ENCODE measurements around the gene DLG2.

Gene DLG2

GRCh38 chr11:83881428-83881827 lies 1745.7 kb downstream of the DLG2 start:
- no peak for TF ChIP-seq CREB1 (IDR thresholded peaks at IDR 0.05; ENCODE audit: low read depth)
- no peak for TF ChIP-seq FOXM1 (IDR thresholded peaks at IDR 0.05; ENCODE audit: borderline replicate concordance, low read depth)
- TF ChIP-seq EGR1 (IDR thresholded peaks at IDR 0.05), result no peak
- TF ChIP-seq MAX (IDR thresholded peaks at IDR 0.05), result no peak
- no peak for TF ChIP-seq YY1 (IDR thresholded peaks at IDR 0.05; ENCODE audit: low read depth)
- no peak for TF ChIP-seq CEBPB (IDR thresholded peaks at IDR 0.05)
- no peak for TF ChIP-seq NFIC (IDR thresholded peaks at IDR 0.05)
- no peak for TF ChIP-seq ZBTB7A (IDR thresholded peaks at IDR 0.05; ENCODE audit: low read depth)
- TF ChIP-seq USF1 (IDR thresholded peaks at IDR 0.05), result no peak
- TF ChIP-seq TEAD4 (IDR thresholded peaks at IDR 0.05), result no peak
- no peak for TF ChIP-seq REST (IDR thresholded peaks at IDR 0.05; ENCODE audit: low read depth)
- TF ChIP-seq TCF12 (IDR thresholded peaks at IDR 0.05; ENCODE audit: low read depth), result no peak
- TF ChIP-seq EP300 (IDR thresholded peaks at IDR 0.05; ENCODE audit: borderline replicate concordance), result no peak
- no peak for TF ChIP-seq TAF1 (IDR thresholded peaks at IDR 0.05; ENCODE audit: low read depth)
- no peak for TF ChIP-seq RAD21 (IDR thresholded peaks at IDR 0.05; ENCODE audit: low read depth)

- TF ChIP-seq EP300 (IDR thresholded peaks at IDR 0.05; ENCODE audit: borderline replicate concordance) (no peak), NFIC (IDR thresholded peaks at IDR 0.05) (no peak), CREB1 (IDR thresholded peaks at IDR 0.05; ENCODE audit: low read depth) (no peak), YY1 (IDR thresholded peaks at IDR 0.05; ENCODE audit: low read depth) (no peak), TAF1 (IDR thresholded peaks at IDR 0.05; ENCODE audit: low read depth) (no peak), REST (IDR thresholded peaks at IDR 0.05; ENCODE audit: low read depth) (no peak), USF1 (IDR thresholded peaks at IDR 0.05) (no peak), CEBPB (IDR thresholded peaks at IDR 0.05) (no peak), EGR1 (IDR thresholded peaks at IDR 0.05) (no peak), TCF12 (IDR thresholded peaks at IDR 0.05; ENCODE audit: low read depth) (no peak), RAD21 (IDR thresholded peaks at IDR 0.05; ENCODE audit: low read depth) (no peak), ZBTB7A (IDR thresholded peaks at IDR 0.05; ENCODE audit: low read depth) (no peak), FOXM1 (IDR thresholded peaks at IDR 0.05; ENCODE audit: borderline replicate concordance, low read depth) (no peak)
These were observed 1756.1 kb downstream of the DLG2 start for GRCh38 chr11:83871054-83871453.

- TF ChIP-seq YY1 (IDR thresholded peaks at IDR 0.05; ENCODE audit: low read depth), result no peak
- TF ChIP-seq EGR1 (IDR thresholded peaks at IDR 0.05), result no peak
- TF ChIP-seq USF1 (IDR thresholded peaks at IDR 0.05), result no peak
These were observed 1760.5 kb downstream of the DLG2 start for GRCh38 chr11:83866655-83867054.

GRCh38 chr11:83865636-83866461 lies 1761.3 kb downstream of the DLG2 start:
- TF ChIP-seq EP300 (IDR thresholded peaks at IDR 0.05; ENCODE audit: borderline replicate concordance) (no peak), YY1 (IDR thresholded peaks at IDR 0.05; ENCODE audit: low read depth) (no peak), EGR1 (IDR thresholded peaks at IDR 0.05) (no peak), USF1 (IDR thresholded peaks at IDR 0.05) (no peak), CREB1 (IDR thresholded peaks at IDR 0.05; ENCODE audit: low read depth) (no peak), REST (IDR thresholded peaks at IDR 0.05; ENCODE audit: low read depth) (no peak), TCF12 (IDR thresholded peaks at IDR 0.05; ENCODE audit: low read depth) (no peak), FOXM1 (IDR thresholded peaks at IDR 0.05; ENCODE audit: borderline replicate concordance, low read depth) (no peak), ZBTB7A (IDR thresholded peaks at IDR 0.05; ENCODE audit: low read depth) (no peak), MAX (IDR thresholded peaks at IDR 0.05) (no peak), TAF1 (IDR thresholded peaks at IDR 0.05; ENCODE audit: low read depth) (no peak), NFIC (IDR thresholded peaks at IDR 0.05) (no peak), TEAD4 (IDR thresholded peaks at IDR 0.05) (no peak), RAD21 (IDR thresholded peaks at IDR 0.05; ENCODE audit: low read depth) (no peak), CEBPB (IDR thresholded peaks at IDR 0.05) (no peak)
